Trophoblast cell (in vitro differentiated cells and primary cell): Measurements from ENCODE around the gene MORN1.

Experiments used
- DNase-seq, 2 donors: peaks; one replicate each; pipeline ENCODE4 v3.0.0-alpha.2; 2016
- H2AFZ ChIP-seq: 2 replicates; pipeline ENCODE4 v1.6.1; 2013; ENCODE audit warnings: low read length, moderate library complexity, mild to moderate bottlenecking; ENCODE audit not compliant: insufficient read depth, poor library complexity
- H2AK5ac ChIP-seq: 2 replicates; pipeline ENCODE4 v1.6.1; 2013; ENCODE audit warnings: mild to moderate bottlenecking, low read length
- H2BK120ac ChIP-seq: 2 replicates; pipeline ENCODE4 v1.6.1; 2013; ENCODE audit warnings: low read length, mild to moderate bottlenecking, moderate library complexity; ENCODE audit not compliant: insufficient read depth, poor library complexity
- H2BK12ac ChIP-seq: 2 replicates; pipeline ENCODE4 v1.6.1; 2013; ENCODE audit warnings: mild to moderate bottlenecking, low read length, moderate library complexity
- H2BK5ac ChIP-seq: 2 replicates; pipeline ENCODE4 v1.6.1; 2013; ENCODE audit warnings: low read length, low read depth, moderate library complexity, mild to moderate bottlenecking; ENCODE audit not compliant: poor library complexity
- H3K14ac ChIP-seq: 2 replicates; pipeline ENCODE4 v1.6.1; 2013; ENCODE audit warnings: mild to moderate bottlenecking, low read length
- H3K18ac ChIP-seq: 2 replicates; pipeline ENCODE4 v1.6.1; 2013; ENCODE audit warnings: mild to moderate bottlenecking, low read length
- H3K23ac ChIP-seq: 2 replicates; pipeline ENCODE4 v1.6.1; 2013; ENCODE audit warnings: low read length
- H3K27ac ChIP-seq: 2 replicates; pipeline ENCODE4 v1.5.1; 2013; ENCODE audit warnings: low read depth, mild to moderate bottlenecking, inconsistent platforms, low read length, moderate library complexity
- H3K27me3 ChIP-seq: 2 replicates; pipeline ENCODE4 v1.6.1; 2013; ENCODE audit warnings: inconsistent platforms, mild to moderate bottlenecking, low read length, moderate library complexity; ENCODE audit not compliant: insufficient read depth
- H3K36me3 ChIP-seq, 2 experiments: 1 replicate in 1 of 2; 2 replicates in 1 of 2; pipeline ENCODE4 v1.6.1; 2013; ENCODE audit warnings: low read length in 2 of 2, mild to moderate bottlenecking in 2 of 2, moderate library complexity in 1 of 2; ENCODE audit not compliant: insufficient read depth in 2 of 2, control insufficient read depth in 1 of 2
- H3K4ac ChIP-seq: 2 replicates; pipeline ENCODE4 v1.6.1; 2013; ENCODE audit warnings: low read depth, mild to moderate bottlenecking, low read length, moderate library complexity
- H3K4me1 ChIP-seq, 2 experiments: 1 replicate in 1 of 2; 2 replicates in 1 of 2; pipeline ENCODE4 v1.6.1; 2013; ENCODE audit warnings: low read length in 2 of 2, mild to moderate bottlenecking in 2 of 2, moderate library complexity in 1 of 2; ENCODE audit not compliant: insufficient read depth in 2 of 2, control insufficient read depth in 1 of 2
- H3K4me2 ChIP-seq: 2 replicates; pipeline ENCODE4 v1.6.1; 2013; ENCODE audit warnings: inconsistent platforms, mild to moderate bottlenecking, low read length, moderate library complexity
- H3K4me3 ChIP-seq: 2 replicates; pipeline ENCODE4 v1.5.1; 2013; ENCODE audit warnings: mild to moderate bottlenecking, low read depth, low read length, inconsistent platforms
- H3K79me1 ChIP-seq: one replicate; pipeline ENCODE4 v1.6.1; 2013; ENCODE audit warnings: low read length
- H3K79me2 ChIP-seq: 2 replicates; pipeline ENCODE4 v1.6.1; 2013; ENCODE audit warnings: low read length, mild to moderate bottlenecking; ENCODE audit not compliant: control insufficient read depth, insufficient read depth, poor library complexity
- H3K9ac ChIP-seq: 2 replicates; pipeline ENCODE4 v1.6.1; 2013; ENCODE audit warnings: mild to moderate bottlenecking, low read length
- H3K9me3 ChIP-seq: 2 replicates; pipeline ENCODE4 v1.6.1; 2013; ENCODE audit warnings: low read depth, mild to moderate bottlenecking, control low read depth, inconsistent platforms, low read length; ENCODE audit not compliant: insufficient read depth
- H4K12ac ChIP-seq: 2 replicates; pipeline ENCODE4 v1.6.1; 2013; ENCODE audit warnings: low read depth, mild to moderate bottlenecking, low read length, moderate library complexity
- H4K8ac ChIP-seq: 2 replicates; pipeline ENCODE4 v1.6.1; 2013; ENCODE audit warnings: low read depth, mild to moderate bottlenecking, low read length, moderate library complexity
- H4K91ac ChIP-seq: one replicate; pipeline ENCODE4 v1.6.1; 2013; ENCODE audit warnings: low read depth, mild to moderate bottlenecking, low read length, moderate library complexity
- WGBS: extraction: QIAGEN DNeasy Blood & Tissue Kit; methylation state at CpG from one replicate; pipeline ENCODE4 v1.1.7; 2013; ENCODE audit warnings: missing lambda C conversion rate; ENCODE audit not compliant: insufficient read length, insufficient coverage; ENCODE audit errors: extremely low coverage; 5-methylcytosine and 5-hydroxymethylcytosine counted together

MORN1 gene

DNA sequence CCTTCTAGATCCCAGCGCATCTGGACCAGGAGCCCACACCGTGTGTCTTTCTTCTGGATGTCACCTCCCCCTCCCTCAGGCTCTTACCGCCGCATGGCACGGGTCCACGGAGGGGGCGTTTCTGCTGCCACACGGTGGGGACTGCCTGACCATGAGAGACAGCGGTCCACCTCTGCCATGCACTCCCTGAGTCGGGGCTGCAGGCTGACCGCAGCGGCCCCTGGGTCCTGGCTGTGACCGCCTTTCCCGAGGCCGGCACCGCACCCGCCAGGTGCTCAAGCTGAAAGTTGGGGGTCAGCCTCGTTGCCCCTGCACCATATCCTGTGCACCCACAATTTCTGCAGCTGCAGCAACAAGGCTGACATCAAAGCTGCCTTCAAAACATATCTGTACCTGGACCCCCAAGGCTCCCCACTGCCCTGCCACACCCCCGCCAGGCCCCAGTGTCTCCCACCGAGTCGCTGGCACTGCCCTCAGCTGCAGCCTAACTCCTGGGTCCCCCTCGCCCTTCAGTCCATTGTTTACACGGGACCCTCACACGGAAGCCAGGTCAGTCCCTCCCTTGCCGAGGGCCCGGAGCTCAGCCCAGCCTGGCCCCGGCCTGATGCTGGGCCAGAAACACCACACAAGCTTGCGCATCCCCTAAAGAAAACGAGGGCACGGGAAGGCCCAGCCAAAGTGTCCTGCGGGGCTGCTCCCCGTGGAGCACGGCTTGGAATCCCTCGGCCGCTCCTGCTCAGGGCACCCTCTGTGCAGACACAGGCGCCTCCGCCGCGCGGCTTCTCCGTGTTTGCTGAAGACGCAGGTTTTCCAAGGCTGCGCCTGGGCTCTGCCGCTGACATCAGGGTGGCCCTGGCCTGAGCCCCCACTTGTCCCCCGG lies 51.9 kb downstream of the MORN1 start:
- Histone ChIP-seq H3K14ac (no peak overlapping the region), H3K18ac (no peak overlapping the region), H3K9ac (no peak overlapping the region), H3K23ac (no peak overlapping the region), H3K36me3 (no peaks in the 10 kb centered on the region), H3K4me2 (no peak overlapping the region), H3K27ac (no peak overlapping the region), H4K91ac (no peak overlapping the region), H4K12ac (no peak overlapping the region), H3K27me3 (no peaks in the 10 kb centered on the region), H2AK5ac (no peak overlapping the region), H3K9me3 (no peaks in the 10 kb centered on the region), H4K8ac (no peak overlapping the region), H3K4ac (no peak overlapping the region), H2BK5ac (no peak overlapping the region), H2AFZ (no peak overlapping the region), H2BK120ac (no peak overlapping the region), H3K4me1 (no peaks in the 10 kb centered on the region), H3K79me1 (no peaks in the 10 kb centered on the region), H3K4me3 (no peak overlapping the region), H2BK12ac (no peak overlapping the region), H3K79me2 (no peaks in the 10 kb centered on the region)
- DNase-seq: no peak
- no CpG with 5 or more reads among the region's 45 CpGs for WGBS

DNA sequence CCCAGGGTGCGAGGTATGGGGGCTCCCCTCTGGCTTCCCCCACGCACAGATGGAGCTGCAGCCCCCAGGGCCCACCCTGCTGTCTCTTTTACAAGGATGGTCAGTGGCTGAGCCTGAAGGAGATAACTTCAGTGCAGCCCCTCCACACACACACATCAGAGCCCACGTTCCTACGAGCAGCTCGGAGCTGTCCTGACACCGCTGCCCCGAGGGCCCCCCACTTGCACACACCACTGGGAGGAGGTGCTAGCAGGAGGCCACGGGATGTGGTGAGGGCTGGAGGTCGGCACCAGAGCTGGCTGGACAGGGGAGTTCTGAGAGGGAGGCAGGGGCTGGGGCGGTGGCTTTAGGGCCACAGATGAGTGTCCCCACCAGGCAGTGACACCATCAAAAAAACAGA lies 53.9 kb downstream of the MORN1 start:
- no peak overlapping the region for H3K4me3 ChIP-seq
- H3K27ac ChIP-seq: no peak overlapping the region
- no peaks in the 10 kb centered on the region for H3K79me1 ChIP-seq
- H4K91ac ChIP-seq: no peak overlapping the region
- no peaks in the 10 kb centered on the region for H3K4me1 ChIP-seq
- H2AK5ac ChIP-seq: no peak overlapping the region
- H2BK12ac ChIP-seq: no peak overlapping the region
- H3K9ac ChIP-seq: no peak overlapping the region
- no peak overlapping the region for H3K23ac ChIP-seq
- no peak overlapping the region for H3K4me2 ChIP-seq
- WGBS: no CpG with 5 or more reads among the region's 10 CpGs
- no peak overlapping the region for H2AFZ ChIP-seq
- H2BK120ac ChIP-seq: no peak overlapping the region
- no peak overlapping the region for H4K12ac ChIP-seq
- no peak overlapping the region for H3K18ac ChIP-seq
- no peaks in the 10 kb centered on the region for H3K79me2 ChIP-seq
- H3K27me3 ChIP-seq: no peaks in the 10 kb centered on the region
- no peak overlapping the region for H3K4ac ChIP-seq
- H4K8ac ChIP-seq: no peak overlapping the region
- H3K36me3 ChIP-seq: no peaks in the 10 kb centered on the region
- no peak for DNase-seq
- no peak overlapping the region for H2BK5ac ChIP-seq
- no peaks in the 10 kb centered on the region for H3K9me3 ChIP-seq
- H3K14ac ChIP-seq: no peak overlapping the region

DNA sequence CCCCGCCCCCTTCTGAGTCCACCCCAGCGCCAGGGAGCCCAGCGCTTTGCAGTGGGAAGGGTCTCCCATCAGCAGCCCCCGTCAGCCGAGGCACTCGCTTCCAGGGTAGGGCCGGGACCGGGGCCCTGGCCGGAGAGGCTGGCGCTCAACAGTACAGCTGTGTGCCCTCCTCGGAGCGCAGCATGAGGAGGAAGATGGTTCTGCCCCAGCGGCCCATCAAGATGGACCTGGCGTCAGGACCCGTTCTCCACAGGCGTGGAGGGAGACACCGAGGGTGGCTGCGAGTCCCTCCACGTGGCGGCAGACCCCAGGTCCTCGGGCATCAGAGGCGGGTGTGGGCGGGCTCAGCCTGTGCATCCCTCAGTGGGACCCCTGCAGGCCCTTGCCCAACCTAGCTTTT lies 54.3 kb downstream of the MORN1 start:
- no peaks in the 10 kb centered on the region for H3K36me3 ChIP-seq
- H3K14ac ChIP-seq: no peak overlapping the region
- no peak overlapping the region for H2AFZ ChIP-seq
- no CpG with 5 or more reads among the region's 23 CpGs for WGBS
- no peak overlapping the region for H2AK5ac ChIP-seq
- peaks cover 1% of the 10 kb centered on the region for H3K9me3 ChIP-seq
- H3K79me1 ChIP-seq: no peaks in the 10 kb centered on the region
- no peak overlapping the region for H4K12ac ChIP-seq
- no peak overlapping the region for H2BK5ac ChIP-seq
- no peak overlapping the region for H3K4me2 ChIP-seq
- no peak for DNase-seq
- H4K8ac ChIP-seq: no peak overlapping the region
- no peaks in the 10 kb centered on the region for H3K79me2 ChIP-seq
- H3K4me1 ChIP-seq: no peaks in the 10 kb centered on the region
- H3K23ac ChIP-seq: no peak overlapping the region
- H2BK12ac ChIP-seq: no peak overlapping the region
- no peak overlapping the region for H3K27ac ChIP-seq
- no peaks in the 10 kb centered on the region for H3K27me3 ChIP-seq
- H3K9ac ChIP-seq: no peak overlapping the region
- H3K4me3 ChIP-seq: no peak overlapping the region
- H4K91ac ChIP-seq: no peak overlapping the region
- no peak overlapping the region for H2BK120ac ChIP-seq
- no peak overlapping the region for H3K4ac ChIP-seq
- H3K18ac ChIP-seq: no peak overlapping the region

DNA sequence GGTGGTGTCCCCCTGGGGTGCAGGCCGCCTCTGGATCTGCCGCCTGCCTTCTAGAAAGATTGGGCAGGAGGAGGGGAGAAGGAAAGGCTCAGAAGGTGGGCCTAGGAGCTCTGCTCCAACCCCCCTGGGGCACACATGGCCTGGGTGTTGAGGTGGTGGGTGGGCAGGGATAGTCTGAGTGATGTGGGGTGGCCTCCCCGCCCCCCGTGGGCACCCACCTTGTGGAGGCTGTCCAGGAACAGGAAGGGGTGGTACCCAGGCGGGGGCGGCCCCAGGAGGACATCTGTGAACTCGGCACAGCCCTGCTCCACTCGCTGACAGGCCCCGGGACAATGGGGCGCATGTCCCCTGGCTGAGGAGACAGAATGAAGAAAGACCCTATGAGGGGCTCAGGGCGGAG lies 54.9 kb downstream of the MORN1 start:
- no peak overlapping the region for H3K14ac ChIP-seq
- H3K9ac ChIP-seq: no peak overlapping the region
- no peak overlapping the region for H3K4me3 ChIP-seq
- H2BK12ac ChIP-seq: no peak overlapping the region
- H3K79me1 ChIP-seq: no peaks in the 10 kb centered on the region
- no peak overlapping the region for H3K23ac ChIP-seq
- DNase-seq: no peak
- no peak overlapping the region for H2BK5ac ChIP-seq
- H2BK120ac ChIP-seq: no peak overlapping the region
- H2AK5ac ChIP-seq: no peak overlapping the region
- H4K12ac ChIP-seq: no peak overlapping the region
- no peaks in the 10 kb centered on the region for H3K4me1 ChIP-seq
- H2AFZ ChIP-seq: no peak overlapping the region
- no peak overlapping the region for H3K4me2 ChIP-seq
- H3K9me3 ChIP-seq: peaks cover 6% of the 10 kb centered on the region
- H3K36me3 ChIP-seq: no peaks in the 10 kb centered on the region
- no peak overlapping the region for H3K27ac ChIP-seq
- H3K18ac ChIP-seq: no peak overlapping the region
- no peak overlapping the region for H4K91ac ChIP-seq
- no peaks in the 10 kb centered on the region for H3K79me2 ChIP-seq
- no peak overlapping the region for H3K4ac ChIP-seq
- WGBS: no CpG with 5 or more reads among the region's 11 CpGs
- H4K8ac ChIP-seq: no peak overlapping the region
- H3K27me3 ChIP-seq: no peaks in the 10 kb centered on the region
